Epidermal melanocyte (primary cell): ENCODE data around the gene MX2.
"Not testable (repeated sequence)": the region's sequence is repeated elsewhere in the genome, so short reads cannot be mapped to it uniquely, and the experiment has no call there.

ENCODE experiments used
- DNase-seq: peaks from one replicate; pipeline ENCODE4 v3.0.0; 2011; ENCODE audit warnings: low spot score; ENCODE audit not compliant: insufficient read length

Gene MX2

DNA sequence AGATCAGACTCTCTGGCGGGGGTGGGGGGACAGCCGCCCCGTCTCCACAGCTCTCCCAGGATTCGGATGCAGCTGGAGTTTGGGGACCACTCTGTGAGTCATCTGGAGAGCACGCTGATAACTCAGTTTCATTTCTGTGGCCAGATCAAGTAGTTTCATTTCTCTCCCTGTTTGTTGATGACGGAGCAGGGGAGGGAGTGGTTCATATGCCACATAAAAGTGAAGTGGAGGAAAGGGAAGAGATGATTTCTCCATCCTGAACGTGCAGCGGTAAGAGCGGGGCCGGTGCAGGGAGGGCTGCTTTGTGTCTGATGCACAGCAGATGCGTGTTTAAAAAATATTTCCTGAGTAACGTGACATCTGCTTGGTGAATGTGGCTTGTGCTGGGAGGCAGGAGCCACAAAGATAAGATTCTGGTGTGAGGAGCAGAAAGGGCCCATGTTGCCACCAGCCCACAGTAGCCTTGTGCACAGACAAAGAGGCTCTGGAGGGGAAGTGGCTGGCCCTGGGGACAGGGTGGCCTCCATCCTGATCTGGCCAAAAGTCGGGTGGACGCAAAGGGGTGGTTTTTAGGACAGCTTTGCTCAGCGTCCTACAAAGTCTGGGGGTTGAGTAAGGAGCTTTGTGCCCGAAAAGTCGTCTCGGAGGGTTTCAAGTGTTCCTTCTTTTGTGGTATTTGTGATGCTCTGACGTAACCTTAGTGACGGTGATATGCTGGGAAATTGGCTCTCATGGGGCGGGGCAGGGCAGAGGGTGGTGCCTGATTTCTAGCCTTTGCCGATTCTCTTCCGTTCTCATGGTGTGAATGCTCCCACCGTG lies at the start of gene MX2:
TSS of gene MX2 (plus strand) at position 242 of the 819 bp plus-strand sequence. CDS start 14,880 bp downstream, outside the sequence.
- DNase-seq = no peak

DNA sequence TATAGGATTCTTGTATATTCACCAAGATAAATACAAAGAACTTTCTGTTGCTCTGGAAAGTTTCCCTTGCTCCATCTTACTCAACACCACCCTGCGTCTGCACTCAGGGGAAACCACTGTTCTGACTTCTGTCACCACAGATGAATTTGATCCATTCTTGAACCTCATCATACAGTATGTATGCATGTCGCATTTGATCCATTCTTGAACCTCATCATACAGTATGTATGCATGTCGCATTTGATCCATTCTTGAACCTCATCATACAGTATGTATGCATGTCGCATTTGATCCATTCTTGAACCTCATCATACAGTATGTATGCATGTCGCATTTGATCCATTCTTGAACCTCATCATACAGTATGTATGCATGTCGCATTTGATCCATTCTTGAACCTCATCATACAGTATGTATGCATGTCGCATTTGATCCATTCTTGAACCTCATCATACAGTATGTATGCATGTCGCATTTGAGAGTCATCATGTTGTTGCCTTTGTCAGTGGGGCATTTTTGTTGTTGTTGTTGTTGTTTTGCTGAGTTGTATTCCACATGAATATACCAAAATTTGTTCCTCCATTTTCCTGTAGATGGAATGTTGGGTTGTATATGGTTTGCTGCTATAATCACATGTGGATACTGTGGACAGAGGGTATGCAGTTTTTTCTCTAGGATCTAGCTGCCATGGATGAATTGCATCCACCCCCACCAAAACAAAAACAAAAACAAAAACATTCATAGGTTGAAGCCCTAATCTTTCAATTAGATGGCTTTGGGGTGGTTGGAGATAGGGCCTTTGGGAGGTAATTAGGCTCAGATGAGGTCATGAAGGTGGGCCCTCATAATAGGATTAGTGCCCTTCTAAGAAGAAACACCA lies 48.3 kb upstream of the MX2 start:
- not testable (repeated sequence) for DNase-seq

DNA sequence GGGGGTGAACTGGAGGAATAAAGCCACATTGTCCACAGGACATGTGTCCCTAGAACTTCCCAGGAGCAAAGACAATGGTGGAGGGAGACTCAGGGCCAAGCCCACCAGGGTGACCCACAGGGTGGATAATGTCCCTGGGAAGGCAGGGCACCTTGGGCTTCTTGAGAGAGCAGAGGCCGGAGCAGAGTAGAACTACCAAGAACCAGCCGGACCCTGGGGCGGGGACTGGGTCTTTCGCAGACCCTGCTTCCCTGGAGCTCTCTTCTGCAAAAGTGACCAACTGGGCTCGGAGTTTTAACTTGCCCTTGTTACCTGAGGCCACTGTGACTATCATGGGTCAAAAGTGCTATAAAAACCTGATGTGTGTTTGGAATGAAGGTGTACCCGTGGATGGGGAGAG lies 46.1 kb upstream of the MX2 start:
- DNase-seq = no peak

GRCh38 chr21:41316200-41317062 lies 45.4 kb upstream of the MX2 start, which contains the start of gene FAM3B:
Gene FAM3B (plus strand): TSS chr21:41316801. CDS start chr21:41316880, 79 bp downstream.
- DNase-seq = no peak

DNA sequence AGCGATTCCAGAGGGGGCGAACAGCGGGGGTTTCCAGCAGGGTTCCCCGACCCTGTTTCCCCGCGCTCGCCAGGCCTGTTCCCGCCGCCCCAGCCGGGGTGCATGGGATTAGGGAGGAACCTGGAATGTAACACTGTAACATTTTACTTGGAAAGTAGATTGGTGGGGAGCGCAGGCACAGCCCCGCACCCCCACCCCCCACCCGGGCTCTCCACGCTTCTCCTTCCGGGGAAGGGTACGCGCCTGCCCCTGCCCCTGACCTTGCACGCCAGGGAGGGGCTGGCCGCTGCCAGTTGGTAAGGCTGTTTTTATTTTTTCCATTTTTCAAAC lies 44.8 kb upstream of the MX2 start:
- DNase-seq = no peak

DNA sequence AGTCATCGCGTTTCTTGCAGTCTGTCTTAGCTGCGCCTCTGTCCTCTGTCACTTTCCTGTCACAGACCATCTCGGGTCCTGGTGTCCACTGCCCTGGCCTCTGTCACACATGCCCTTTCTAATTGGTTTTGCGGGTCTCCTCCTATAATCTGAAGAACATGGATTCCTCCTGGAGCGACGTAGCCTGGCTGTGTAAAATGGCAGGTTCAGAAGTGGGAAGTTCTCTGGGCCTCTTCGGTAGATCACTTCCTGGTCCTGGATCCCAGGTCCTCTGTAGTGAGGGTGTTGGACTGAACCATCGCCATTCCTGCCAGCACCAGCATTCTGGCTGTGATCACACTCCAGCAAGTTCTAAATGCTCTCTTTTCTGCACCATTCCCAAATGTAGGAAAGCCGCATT lies 44.4 kb upstream of the MX2 start:
- DNase-seq = no peak

GRCh38 chr21:41318218-41318617 lies 43.6 kb upstream of the MX2 start:
- no peak for DNase-seq

- DNase-seq = no peak
Observed at GRCh38 chr21:41319273-41319672, 42.6 kb upstream of the MX2 start.

GRCh38 chr21:41321211-41321907 lies 40.5 kb upstream of the MX2 start:
- DNase-seq = no peak

- DNase-seq = no peak
Observed at GRCh38 chr21:41321908-41322495, 39.8 kb upstream of the MX2 start.

DNA sequence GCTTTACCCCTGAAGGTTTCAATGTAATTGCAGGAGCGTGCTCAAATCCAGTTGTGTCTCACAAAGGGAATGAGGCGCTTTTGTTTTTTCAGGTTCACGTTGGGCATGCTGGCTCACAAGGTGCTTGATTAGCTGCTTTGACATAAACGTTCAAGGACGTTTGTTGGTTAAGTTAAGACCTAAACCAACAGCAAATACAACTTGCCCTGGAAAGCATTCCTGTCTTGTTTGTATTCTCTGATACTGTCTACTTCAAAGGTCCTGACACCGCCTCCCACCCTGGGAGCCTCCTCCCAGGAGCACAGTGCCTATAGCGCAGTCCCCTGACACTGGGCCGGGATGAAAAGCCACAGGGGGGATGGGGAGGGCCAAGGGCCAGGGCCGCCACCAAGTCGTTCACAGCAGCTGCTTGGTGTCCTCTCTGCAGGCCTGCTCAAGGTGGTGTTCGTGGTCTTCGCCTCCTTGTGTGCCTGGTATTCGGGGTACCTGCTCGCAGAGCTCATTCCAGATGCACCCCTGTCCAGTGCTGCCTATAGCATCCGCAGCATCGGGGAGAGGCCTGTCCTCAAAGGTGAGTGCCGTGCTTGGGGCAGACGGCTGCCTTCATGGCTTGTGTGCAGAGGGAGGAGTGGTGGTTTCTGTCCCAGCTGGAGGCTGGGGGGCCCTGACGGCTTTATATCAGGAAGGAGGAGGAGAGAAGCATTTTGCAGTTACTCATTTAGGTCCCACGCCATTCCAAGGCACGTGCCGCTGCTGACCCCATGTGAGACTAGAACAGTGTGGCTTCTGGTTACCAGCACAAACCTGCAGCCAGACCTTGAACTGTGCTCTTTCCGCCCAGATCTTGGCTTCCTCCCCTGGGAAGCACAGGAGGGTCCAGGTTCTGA lies 39.1 kb upstream of the MX2 start:
- DNase-seq = no peak

GRCh38 chr21:41325138-41325912 lies 36.5 kb upstream of the MX2 start:
- no peak for DNase-seq

DNA sequence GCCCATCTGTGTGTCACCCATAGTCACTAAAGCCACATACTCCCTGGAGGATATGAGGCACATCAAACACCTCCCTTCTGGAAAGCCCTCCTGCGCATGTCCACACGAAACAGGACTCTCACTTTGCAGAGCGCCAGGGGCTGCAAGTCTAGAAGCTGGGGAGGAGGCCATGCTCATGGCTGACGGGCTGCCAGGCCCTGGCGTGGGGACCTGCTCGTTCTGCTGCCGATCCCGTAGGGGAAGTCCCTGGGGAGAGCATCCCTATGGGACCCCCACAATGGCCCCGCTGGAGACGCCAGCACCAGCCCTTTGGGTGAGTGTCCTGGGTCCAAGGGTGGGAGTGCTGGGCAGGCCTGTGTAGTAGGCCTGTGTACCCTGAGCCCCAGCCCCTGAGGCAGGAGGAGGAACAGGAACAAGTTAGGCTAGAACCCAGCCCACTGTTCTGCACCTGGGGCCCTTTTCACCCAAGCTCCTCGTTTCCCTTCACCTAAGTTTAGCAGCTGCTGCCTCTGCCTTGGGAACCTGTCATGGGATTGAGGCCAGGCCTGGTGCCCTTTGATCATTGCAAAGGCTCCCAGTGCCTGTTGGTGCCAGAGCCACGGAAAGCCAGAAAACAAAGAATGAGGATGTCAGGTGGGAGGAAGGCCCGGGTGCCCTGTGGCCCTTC lies 35.3 kb upstream of the MX2 start:
- no peak for DNase-seq

GRCh38 chr21:41327753-41328152 lies 34.1 kb upstream of the MX2 start:
- no peak for DNase-seq

GRCh38 chr21:41328660-41329607 lies 32.9 kb upstream of the MX2 start:
- no peak for DNase-seq

DNA sequence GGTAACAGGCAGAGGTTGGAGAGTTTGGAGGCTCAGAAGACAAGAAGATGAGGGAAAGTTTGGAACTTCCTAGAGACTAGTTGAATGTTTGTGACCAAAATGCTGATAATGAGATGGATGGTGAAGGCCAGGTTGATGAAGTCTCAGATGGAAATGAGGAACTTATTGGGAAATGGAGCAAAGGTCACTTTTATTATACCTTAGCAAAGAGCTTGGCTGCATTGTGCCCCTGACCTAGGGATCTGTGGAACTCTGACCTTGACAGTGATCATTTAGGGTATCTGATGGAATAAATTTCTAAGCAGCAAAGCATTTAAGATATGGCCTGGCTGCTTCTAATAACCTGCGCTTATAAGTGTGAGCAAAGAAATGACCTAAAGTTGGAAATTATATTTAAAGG lies 28.1 kb upstream of the MX2 start:
- no peak for DNase-seq

- DNase-seq = no peak
Observed at GRCh38 chr21:41337515-41337914, 24.3 kb upstream of the MX2 start.
